ENCODE measurements around the gene FOXF1. TPM values are rescaled to one million over a fixed set of nuclear protein-coding genes. Genes with fewer than 3 reads are reported as not detected.

Gene FOXF1
- total and polyA plus RNA-seq, 2 of the 13 experiments (the other 11 are each of a cell fraction or from before 2014, with no cell fraction given) = not detected

- TF ChIP-seq ZNF407 (CRISPR knock-in tag; IDR thresholded peaks at IDR 0.05; ENCODE audit: not compliant biosample characterization) (no peak), ZNF768 (CRISPR knock-in tag; IDR thresholded peaks at IDR 0.05) (no peak), ZNF329 (CRISPR knock-in tag; IDR thresholded peaks at IDR 0.05; ENCODE audit: low read depth) (no peak), CBX2 (IDR thresholded peaks at IDR 0.05; ENCODE audit: low read depth, low read length) (no peak), CBX2 (CRISPR knock-in tag; IDR thresholded peaks at IDR 0.05; ENCODE audit: low read depth) (0 out of 2 replicates have a peak, but pooled peaks have one; percentile 32), ZNF737 (CRISPR knock-in tag; IDR thresholded peaks at IDR 0.05; ENCODE audit: borderline replicate concordance) (no peak), PITX1 (CRISPR knock-in tag; IDR thresholded peaks at IDR 0.05) (no peak), ATF7-NPFF (CRISPR knock-in tag; IDR thresholded peaks at IDR 0.05; ENCODE audit: low read depth) (no peak), MAF1 (CRISPR knock-in tag; IDR thresholded peaks at IDR 0.05; ENCODE audit: borderline replicate concordance) (no peak), CREM (IDR thresholded peaks at IDR 0.05) (no peak), CREM (CRISPR knock-in tag; IDR thresholded peaks at IDR 0.05) (no peak), ZNF468 (CRISPR knock-in tag; IDR thresholded peaks at IDR 0.05) (no peak)
- TF ChIP-seq, protein P1, sequence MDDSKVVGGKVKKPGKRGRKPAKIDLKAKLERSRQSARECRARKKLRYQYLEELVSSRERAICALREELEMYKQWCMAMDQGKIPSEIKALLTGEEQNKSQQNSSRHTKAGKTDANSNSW (CRISPR knock-in tag; IDR thresholded peaks at IDR 0.05; ENCODE audit: borderline replicate concordance) = no peak
- TF ChIP-seq, protein P2, sequence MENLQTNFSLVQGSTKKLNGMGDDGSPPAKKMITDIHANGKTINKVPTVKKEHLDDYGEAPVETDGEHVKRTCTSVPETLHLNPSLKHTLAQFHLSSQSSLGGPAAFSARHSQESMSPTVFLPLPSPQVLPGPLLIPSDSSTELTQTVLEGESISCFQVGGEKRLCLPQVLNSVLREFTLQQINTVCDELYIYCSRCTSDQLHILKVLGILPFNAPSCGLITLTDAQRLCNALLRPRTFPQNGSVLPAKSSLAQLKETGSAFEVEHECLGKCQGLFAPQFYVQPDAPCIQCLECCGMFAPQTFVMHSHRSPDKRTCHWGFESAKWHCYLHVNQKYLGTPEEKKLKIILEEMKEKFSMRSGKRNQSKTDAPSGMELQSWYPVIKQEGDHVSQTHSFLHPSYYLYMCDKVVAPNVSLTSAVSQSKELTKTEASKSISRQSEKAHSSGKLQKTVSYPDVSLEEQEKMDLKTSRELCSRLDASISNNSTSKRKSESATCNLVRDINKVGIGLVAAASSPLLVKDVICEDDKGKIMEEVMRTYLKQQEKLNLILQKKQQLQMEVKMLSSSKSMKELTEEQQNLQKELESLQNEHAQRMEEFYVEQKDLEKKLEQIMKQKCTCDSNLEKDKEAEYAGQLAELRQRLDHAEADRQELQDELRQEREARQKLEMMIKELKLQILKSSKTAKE (CRISPR knock-in tag; IDR thresholded peaks at IDR 0.05; ENCODE audit: borderline replicate concordance) = no peak
Measured at GRCh38 chr16:86519649-86520316, 9.5 kb downstream of the FOXF1 start (continued).

Measured in HepG2 (cell line).